ENCODE results near the gene HS3ST2.
"Not testable (repeated sequence)": the region's sequence is repeated elsewhere in the genome, so short reads cannot be mapped to it uniquely, and the experiment has no call there.

HS3ST2 gene

GRCh38 chr16:22813223-22813947 is 577 bp upstream of the HS3ST2 start:
- DNase-seq (ENCODE audit: low spot score) = no peak

GRCh38 chr16:22814711-22815105 is 746 bp downstream of the HS3ST2 start:
- DNase-seq (ENCODE audit: low spot score) = no peak

- no peak for DNase-seq (ENCODE audit: low spot score)
Observed at GRCh38 chr16:22815863-22816262, 1.9 kb downstream of the HS3ST2 start.

- DNase-seq (ENCODE audit: low spot score) = no peak
Observed at GRCh38 chr16:22816475-22816874, 2.5 kb downstream of the HS3ST2 start.

- not testable (repeated sequence) for DNase-seq (ENCODE audit: low spot score)
Observed at GRCh38 chr16:22818736-22819135, 4.8 kb downstream of the HS3ST2 start.

GRCh38 chr16:22838681-22839080 is 24.7 kb downstream of the HS3ST2 start:
- no peak for DNase-seq (ENCODE audit: low spot score)

GRCh38 chr16:22842031-22842430 is 28.1 kb downstream of the HS3ST2 start:
- not testable (repeated sequence) for DNase-seq (ENCODE audit: low spot score)

GRCh38 chr16:22843122-22843521 is 29.2 kb downstream of the HS3ST2 start:
- DNase-seq (ENCODE audit: low spot score) = no peak

- DNase-seq (ENCODE audit: low spot score) = no peak
Observed at GRCh38 chr16:22843856-22844255, 29.9 kb downstream of the HS3ST2 start.

GRCh38 chr16:22844416-22844815 is 30.5 kb downstream of the HS3ST2 start:
- no peak for DNase-seq (ENCODE audit: low spot score)

- DNase-seq (ENCODE audit: low spot score) = no peak
Observed at GRCh38 chr16:22847100-22847499, 33.1 kb downstream of the HS3ST2 start.

- no peak for DNase-seq (ENCODE audit: low spot score)
Observed at GRCh38 chr16:22847690-22848089, 33.7 kb downstream of the HS3ST2 start.

GRCh38 chr16:22848451-22848850 is 34.5 kb downstream of the HS3ST2 start:
- DNase-seq (ENCODE audit: low spot score) = no peak

GRCh38 chr16:22849517-22849916 is 35.6 kb downstream of the HS3ST2 start:
- no peak for DNase-seq (ENCODE audit: low spot score)

- DNase-seq (ENCODE audit: low spot score) = no peak
Observed at GRCh38 chr16:22855231-22855630, 41.3 kb downstream of the HS3ST2 start.

- no peak for DNase-seq (ENCODE audit: low spot score)
Observed at GRCh38 chr16:22857296-22858025, 43.5 kb downstream of the HS3ST2 start.

GRCh38 chr16:22859925-22860324 is 46.0 kb downstream of the HS3ST2 start:
- no peak for DNase-seq (ENCODE audit: low spot score)

- no peak for DNase-seq (ENCODE audit: low spot score)
Observed at GRCh38 chr16:22861580-22861979, 47.6 kb downstream of the HS3ST2 start.

GRCh38 chr16:22862046-22862445 is 48.1 kb downstream of the HS3ST2 start:
- no peak for DNase-seq (ENCODE audit: low spot score)

GRCh38 chr16:22864375-22864774 is 50.4 kb downstream of the HS3ST2 start:
- DNase-seq (ENCODE audit: low spot score) = no peak

- DNase-seq (ENCODE audit: low spot score) = no peak
Observed at GRCh38 chr16:22868593-22869224, 54.7 kb downstream of the HS3ST2 start.

- no peak for DNase-seq (ENCODE audit: low spot score)
Observed at GRCh38 chr16:22871861-22872260, 57.9 kb downstream of the HS3ST2 start.

- no peak for DNase-seq (ENCODE audit: low spot score)
Observed at GRCh38 chr16:22874394-22874793, 60.4 kb downstream of the HS3ST2 start.

Data from NAMALWA (cell line).